GM12878 (cell line): ENCODE data around the gene MAMDC4. TPM values are rescaled to one million over a fixed set of nuclear protein-coding genes. Genes with fewer than 3 reads are reported as not detected.
A peak's percentile ranks its signal among the peaks of the same experiment; 100 is the strongest.

Experiments used
- E2F4 ChIP-seq: IDR thresholded peaks from 2 replicates; pipeline ENCODE4 v1.6.1; 2012; ENCODE audit warnings: low read depth, low read length, improper control_type of control experiment
- MEF2A ChIP-seq: IDR thresholded peaks from 2 replicates; pipeline ENCODE4 v1.6.1; 2011; ENCODE audit warnings: low read depth, mild to moderate bottlenecking, low read length, moderate library complexity; ENCODE audit not compliant: insufficient read depth
- MXI1 ChIP-seq: fragments of 150-350 bp; IDR thresholded peaks from 2 replicates; pipeline ENCODE4 v1.6.1; 2011; ENCODE audit warnings: low read depth, mild to moderate bottlenecking, inconsistent platforms, low read length, improper control_type of control experiment
- POLR2A ChIP-seq: IDR thresholded peaks from 2 replicates; pipeline ENCODE4 v1.6.1; 2011; ENCODE audit warnings: low read depth, mild to moderate bottlenecking, low read length
- POLR2AphosphoS5 ChIP-seq: IDR thresholded peaks from 2 replicates; pipeline ENCODE4 v1.6.1; 2011; ENCODE audit warnings: mild to moderate bottlenecking, low read length, inconsistent platforms
- USF1 ChIP-seq: IDR thresholded peaks from 2 replicates; pipeline ENCODE4 v1.6.1; 2011; ENCODE audit warnings: borderline replicate concordance, low read depth, mild to moderate bottlenecking, moderate library complexity, mixed read lengths, low read length; ENCODE audit not compliant: insufficient read depth; ENCODE audit errors: extremely low read length
- ZBTB11 ChIP-seq: fragments of 450-650 bp; formaldehyde crosslinking; IDR thresholded peaks from 2 replicates; pipeline ENCODE4 v1.5.0; 2022; ENCODE audit warnings: mild to moderate bottlenecking, missing genetic modification characterization
- ZNF217 ChIP-seq: fragments of 450-650 bp; IDR thresholded peaks from 2 replicates; pipeline ENCODE4 v1.6.1; 2017; ENCODE audit warnings: antibody characterized with exemption, mild to moderate bottlenecking
- ZNF24 ChIP-seq: fragments of 450-650 bp; IDR thresholded peaks from 2 replicates; pipeline ENCODE4 v1.6.1; 2017; ENCODE audit warnings: antibody characterized with exemption, mild to moderate bottlenecking
- ZNF622 ChIP-seq: fragments of 450-650 bp; IDR thresholded peaks from 2 replicates; pipeline ENCODE4 v1.6.1; 2017; ENCODE audit warnings: mild to moderate bottlenecking, inconsistent platforms
- ZSCAN29 ChIP-seq: fragments of 450-650 bp; IDR thresholded peaks from 2 replicates; pipeline ENCODE4 v1.6.1; 2017; ENCODE audit warnings: mild to moderate bottlenecking, moderate library complexity
- polyA plus RNA-seq, 11 experiments: library from polyadenylated mRNA; depleted of rRNA in 4 of 11; unstranded in 6 of 11; stranded (reverse) in 5 of 11; fragments of >200 nt; fragmentation: Nextera tagmentation in 4 of 11; fragmentation: Illumina TruSeq in 1 of 11; extraction: Ambion mirVana in 4 of 11; extraction: Trizol in 1 of 11; gene quantifications; 1 replicate in 1 of 11; 2 replicates in 10 of 11; pipeline versions ENCODE4 v1.2.1 to v1.2.3, GENCODE V29; 2011 to 2016; ENCODE audit warnings: inconsistent platforms in 2 of 11, missing spikeins in 2 of 11, low read depth in 1 of 11
- total RNA-seq, 4 experiments: library from RNA; depleted of rRNA in 3 of 4; stranded (reverse); fragments of >200 nt in 3 of 4; fragmentation: Illumina TruSeq in 1 of 4; extraction: Trizol in 1 of 4; gene quantifications; 2 replicates each; pipeline versions ENCODE4 v1.2.1 to v1.2.3, GENCODE V29; 2013 to 2021
- TF ChIP-seq, protein P1 (sequence below): IDR thresholded peaks from 2 replicates; pipeline ENCODE4 v1.6.1; 2012; ENCODE audit warnings: mild to moderate bottlenecking, low read depth, low read length
- TF ChIP-seq, protein P2 (sequence below): fragments of 450-650 bp; IDR thresholded peaks from 2 replicates; pipeline ENCODE4 v1.6.1; 2016; ENCODE audit warnings: mild to moderate bottlenecking, moderate library complexity, borderline replicate concordance
- TF ChIP-seq, protein P3 (sequence below): fragments of 450-650 bp; IDR thresholded peaks from 2 replicates; pipeline ENCODE4 v1.6.1; 2017; ENCODE audit warnings: mild to moderate bottlenecking

The MAMDC4 gene
- total and polyA plus RNA-seq, 10 of the 15 experiments (the other 5 are each of a cell fraction or from before 2014, with no cell fraction given), result 0.22 to 5.7 (median 2.4) TPM; not detected in 1

- TF ChIP-seq ZBTB11 (no peak), POLR2A (peak; percentile 52), USF1 (peak; percentile 49), MEF2A (no peak), POLR2AphosphoS5 (peak; percentile 94), MXI1 (peak; percentile 61; the same call in 1 of the 2 replicates), E2F4 (no peak), ZNF622 (no peak), ZNF217 (no peak; the same call in 1 of the 2 replicates), ZNF24 (no peak), ZSCAN29 (peak; percentile 72; the same call in 1 of the 2 replicates)
- TF ChIP-seq, protein P1, sequence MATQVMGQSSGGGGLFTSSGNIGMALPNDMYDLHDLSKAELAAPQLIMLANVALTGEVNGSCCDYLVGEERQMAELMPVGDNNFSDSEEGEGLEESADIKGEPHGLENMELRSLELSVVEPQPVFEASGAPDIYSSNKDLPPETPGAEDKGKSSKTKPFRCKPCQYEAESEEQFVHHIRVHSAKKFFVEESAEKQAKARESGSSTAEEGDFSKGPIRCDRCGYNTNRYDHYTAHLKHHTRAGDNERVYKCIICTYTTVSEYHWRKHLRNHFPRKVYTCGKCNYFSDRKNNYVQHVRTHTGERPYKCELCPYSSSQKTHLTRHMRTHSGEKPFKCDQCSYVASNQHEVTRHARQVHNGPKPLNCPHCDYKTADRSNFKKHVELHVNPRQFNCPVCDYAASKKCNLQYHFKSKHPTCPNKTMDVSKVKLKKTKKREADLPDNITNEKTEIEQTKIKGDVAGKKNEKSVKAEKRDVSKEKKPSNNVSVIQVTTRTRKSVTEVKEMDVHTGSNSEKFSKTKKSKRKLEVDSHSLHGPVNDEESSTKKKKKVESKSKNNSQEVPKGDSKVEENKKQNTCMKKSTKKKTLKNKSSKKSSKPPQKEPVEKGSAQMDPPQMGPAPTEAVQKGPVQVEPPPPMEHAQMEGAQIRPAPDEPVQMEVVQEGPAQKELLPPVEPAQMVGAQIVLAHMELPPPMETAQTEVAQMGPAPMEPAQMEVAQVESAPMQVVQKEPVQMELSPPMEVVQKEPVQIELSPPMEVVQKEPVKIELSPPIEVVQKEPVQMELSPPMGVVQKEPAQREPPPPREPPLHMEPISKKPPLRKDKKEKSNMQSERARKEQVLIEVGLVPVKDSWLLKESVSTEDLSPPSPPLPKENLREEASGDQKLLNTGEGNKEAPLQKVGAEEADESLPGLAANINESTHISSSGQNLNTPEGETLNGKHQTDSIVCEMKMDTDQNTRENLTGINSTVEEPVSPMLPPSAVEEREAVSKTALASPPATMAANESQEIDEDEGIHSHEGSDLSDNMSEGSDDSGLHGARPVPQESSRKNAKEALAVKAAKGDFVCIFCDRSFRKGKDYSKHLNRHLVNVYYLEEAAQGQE, result no peak
- TF ChIP-seq, protein P2, sequence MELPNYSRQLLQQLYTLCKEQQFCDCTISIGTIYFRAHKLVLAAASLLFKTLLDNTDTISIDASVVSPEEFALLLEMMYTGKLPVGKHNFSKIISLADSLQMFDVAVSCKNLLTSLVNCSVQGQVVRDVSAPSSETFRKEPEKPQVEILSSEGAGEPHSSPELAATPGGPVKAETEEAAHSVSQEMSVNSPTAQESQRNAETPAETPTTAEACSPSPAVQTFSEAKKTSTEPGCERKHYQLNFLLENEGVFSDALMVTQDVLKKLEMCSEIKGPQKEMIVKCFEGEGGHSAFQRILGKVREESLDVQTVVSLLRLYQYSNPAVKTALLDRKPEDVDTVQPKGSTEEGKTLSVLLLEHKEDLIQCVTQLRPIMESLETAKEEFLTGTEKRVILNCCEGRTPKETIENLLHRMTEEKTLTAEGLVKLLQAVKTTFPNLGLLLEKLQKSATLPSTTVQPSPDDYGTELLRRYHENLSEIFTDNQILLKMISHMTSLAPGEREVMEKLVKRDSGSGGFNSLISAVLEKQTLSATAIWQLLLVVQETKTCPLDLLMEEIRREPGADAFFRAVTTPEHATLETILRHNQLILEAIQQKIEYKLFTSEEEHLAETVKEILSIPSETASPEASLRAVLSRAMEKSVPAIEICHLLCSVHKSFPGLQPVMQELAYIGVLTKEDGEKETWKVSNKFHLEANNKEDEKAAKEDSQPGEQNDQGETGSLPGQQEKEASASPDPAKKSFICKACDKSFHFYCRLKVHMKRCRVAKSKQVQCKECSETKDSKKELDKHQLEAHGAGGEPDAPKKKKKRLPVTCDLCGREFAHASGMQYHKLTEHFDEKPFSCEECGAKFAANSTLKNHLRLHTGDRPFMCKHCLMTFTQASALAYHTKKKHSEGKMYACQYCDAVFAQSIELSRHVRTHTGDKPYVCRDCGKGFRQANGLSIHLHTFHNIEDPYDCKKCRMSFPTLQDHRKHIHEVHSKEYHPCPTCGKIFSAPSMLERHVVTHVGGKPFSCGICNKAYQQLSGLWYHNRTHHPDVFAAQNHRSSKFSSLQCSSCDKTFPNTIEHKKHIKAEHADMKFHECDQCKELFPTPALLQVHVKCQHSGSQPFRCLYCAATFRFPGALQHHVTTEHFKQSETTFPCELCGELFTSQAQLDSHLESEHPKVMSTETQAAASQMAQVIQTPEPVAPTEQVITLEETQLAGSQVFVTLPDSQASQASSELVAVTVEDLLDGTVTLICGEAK, result no peak
- TF ChIP-seq, protein P3, sequence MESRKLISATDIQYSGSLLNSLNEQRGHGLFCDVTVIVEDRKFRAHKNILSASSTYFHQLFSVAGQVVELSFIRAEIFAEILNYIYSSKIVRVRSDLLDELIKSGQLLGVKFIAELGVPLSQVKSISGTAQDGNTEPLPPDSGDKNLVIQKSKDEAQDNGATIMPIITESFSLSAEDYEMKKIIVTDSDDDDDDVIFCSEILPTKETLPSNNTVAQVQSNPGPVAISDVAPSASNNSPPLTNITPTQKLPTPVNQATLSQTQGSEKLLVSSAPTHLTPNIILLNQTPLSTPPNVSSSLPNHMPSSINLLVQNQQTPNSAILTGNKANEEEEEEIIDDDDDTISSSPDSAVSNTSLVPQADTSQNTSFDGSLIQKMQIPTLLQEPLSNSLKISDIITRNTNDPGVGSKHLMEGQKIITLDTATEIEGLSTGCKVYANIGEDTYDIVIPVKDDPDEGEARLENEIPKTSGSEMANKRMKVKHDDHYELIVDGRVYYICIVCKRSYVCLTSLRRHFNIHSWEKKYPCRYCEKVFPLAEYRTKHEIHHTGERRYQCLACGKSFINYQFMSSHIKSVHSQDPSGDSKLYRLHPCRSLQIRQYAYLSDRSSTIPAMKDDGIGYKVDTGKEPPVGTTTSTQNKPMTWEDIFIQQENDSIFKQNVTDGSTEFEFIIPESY, result no peak
Observed at GRCh38 chr9:136902259-136902821, 50.2 kb downstream of the MAMDC4 start (continued).
